Trophoblast cell (in vitro differentiated cells and primary cell): Measurements from ENCODE around the gene TNS1.

Experiments
- DNase-seq, 2 donors: peaks; one replicate each; pipeline ENCODE4 v3.0.0-alpha.2; 2016
- H2AFZ ChIP-seq: 2 replicates; pipeline ENCODE4 v1.6.1; 2013; ENCODE audit warnings: low read length, moderate library complexity, mild to moderate bottlenecking; ENCODE audit not compliant: insufficient read depth, poor library complexity
- H2AK5ac ChIP-seq: 2 replicates; pipeline ENCODE4 v1.6.1; 2013; ENCODE audit warnings: mild to moderate bottlenecking, low read length
- H2BK120ac ChIP-seq: 2 replicates; pipeline ENCODE4 v1.6.1; 2013; ENCODE audit warnings: low read length, mild to moderate bottlenecking, moderate library complexity; ENCODE audit not compliant: insufficient read depth, poor library complexity
- H2BK12ac ChIP-seq: 2 replicates; pipeline ENCODE4 v1.6.1; 2013; ENCODE audit warnings: mild to moderate bottlenecking, low read length, moderate library complexity
- H2BK5ac ChIP-seq: 2 replicates; pipeline ENCODE4 v1.6.1; 2013; ENCODE audit warnings: low read length, low read depth, moderate library complexity, mild to moderate bottlenecking; ENCODE audit not compliant: poor library complexity
- H3K14ac ChIP-seq: 2 replicates; pipeline ENCODE4 v1.6.1; 2013; ENCODE audit warnings: mild to moderate bottlenecking, low read length
- H3K18ac ChIP-seq: 2 replicates; pipeline ENCODE4 v1.6.1; 2013; ENCODE audit warnings: mild to moderate bottlenecking, low read length
- H3K23ac ChIP-seq: 2 replicates; pipeline ENCODE4 v1.6.1; 2013; ENCODE audit warnings: low read length
- H3K27ac ChIP-seq: 2 replicates; pipeline ENCODE4 v1.5.1; 2013; ENCODE audit warnings: low read depth, mild to moderate bottlenecking, inconsistent platforms, low read length, moderate library complexity
- H3K27me3 ChIP-seq: 2 replicates; pipeline ENCODE4 v1.6.1; 2013; ENCODE audit warnings: inconsistent platforms, mild to moderate bottlenecking, low read length, moderate library complexity; ENCODE audit not compliant: insufficient read depth
- H3K36me3 ChIP-seq, 2 experiments: 1 replicate in 1 of 2; 2 replicates in 1 of 2; pipeline ENCODE4 v1.6.1; 2013; ENCODE audit warnings: low read length in 2 of 2, mild to moderate bottlenecking in 2 of 2, moderate library complexity in 1 of 2; ENCODE audit not compliant: insufficient read depth in 2 of 2, control insufficient read depth in 1 of 2
- H3K4ac ChIP-seq: 2 replicates; pipeline ENCODE4 v1.6.1; 2013; ENCODE audit warnings: low read depth, mild to moderate bottlenecking, low read length, moderate library complexity
- H3K4me1 ChIP-seq, 2 experiments: 1 replicate in 1 of 2; 2 replicates in 1 of 2; pipeline ENCODE4 v1.6.1; 2013; ENCODE audit warnings: low read length in 2 of 2, mild to moderate bottlenecking in 2 of 2, moderate library complexity in 1 of 2; ENCODE audit not compliant: insufficient read depth in 2 of 2, control insufficient read depth in 1 of 2
- H3K4me2 ChIP-seq: 2 replicates; pipeline ENCODE4 v1.6.1; 2013; ENCODE audit warnings: inconsistent platforms, mild to moderate bottlenecking, low read length, moderate library complexity
- H3K4me3 ChIP-seq: 2 replicates; pipeline ENCODE4 v1.5.1; 2013; ENCODE audit warnings: mild to moderate bottlenecking, low read depth, low read length, inconsistent platforms
- H3K79me1 ChIP-seq: one replicate; pipeline ENCODE4 v1.6.1; 2013; ENCODE audit warnings: low read length
- H3K79me2 ChIP-seq: 2 replicates; pipeline ENCODE4 v1.6.1; 2013; ENCODE audit warnings: low read length, mild to moderate bottlenecking; ENCODE audit not compliant: control insufficient read depth, insufficient read depth, poor library complexity
- H3K9ac ChIP-seq: 2 replicates; pipeline ENCODE4 v1.6.1; 2013; ENCODE audit warnings: mild to moderate bottlenecking, low read length
- H3K9me3 ChIP-seq: 2 replicates; pipeline ENCODE4 v1.6.1; 2013; ENCODE audit warnings: low read depth, mild to moderate bottlenecking, control low read depth, inconsistent platforms, low read length; ENCODE audit not compliant: insufficient read depth
- H4K12ac ChIP-seq: 2 replicates; pipeline ENCODE4 v1.6.1; 2013; ENCODE audit warnings: low read depth, mild to moderate bottlenecking, low read length, moderate library complexity
- H4K8ac ChIP-seq: 2 replicates; pipeline ENCODE4 v1.6.1; 2013; ENCODE audit warnings: low read depth, mild to moderate bottlenecking, low read length, moderate library complexity
- H4K91ac ChIP-seq: one replicate; pipeline ENCODE4 v1.6.1; 2013; ENCODE audit warnings: low read depth, mild to moderate bottlenecking, low read length, moderate library complexity
- WGBS: extraction: QIAGEN DNeasy Blood & Tissue Kit; methylation state at CpG from one replicate; pipeline ENCODE4 v1.1.7; 2013; ENCODE audit warnings: missing lambda C conversion rate; ENCODE audit not compliant: insufficient read length, insufficient coverage; ENCODE audit errors: extremely low coverage; 5-methylcytosine and 5-hydroxymethylcytosine counted together

The TNS1 gene

DNA sequence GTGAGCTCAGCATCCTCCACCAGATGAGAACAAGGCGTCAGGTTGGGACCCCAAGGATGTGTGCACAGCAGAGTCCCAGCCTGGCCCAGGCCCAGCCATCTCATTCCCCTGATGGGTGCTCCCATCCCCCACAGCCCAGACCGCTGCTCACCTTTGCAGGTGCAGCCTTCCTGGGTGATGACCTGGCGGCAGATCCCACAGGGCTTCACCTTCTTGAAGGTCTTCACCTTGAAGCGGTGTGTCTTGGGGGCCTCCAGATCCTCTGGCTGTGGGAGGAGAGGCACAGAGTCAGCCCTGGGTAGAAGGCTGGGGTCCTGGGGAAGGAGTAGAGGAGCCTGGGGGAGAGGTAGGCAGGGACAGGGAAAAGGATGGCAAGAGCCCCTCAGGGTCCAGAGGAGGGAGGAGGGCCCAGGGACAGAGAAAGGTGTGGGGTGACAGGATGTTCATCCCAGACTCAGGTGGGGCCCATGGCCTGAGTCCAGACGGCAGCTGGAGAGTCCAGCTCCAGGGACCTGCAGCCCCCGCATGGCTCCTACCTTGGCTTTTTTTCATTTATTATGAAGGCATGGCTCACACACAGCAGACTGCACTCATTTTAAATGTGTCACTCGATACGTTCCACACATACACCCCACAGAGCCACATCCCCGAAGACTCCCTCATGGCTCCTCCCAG, 11.9 kb downstream of the TNS1 start:
- no peaks in the 10 kb centered on the region for H3K36me3 ChIP-seq
- H4K12ac ChIP-seq: no peak overlapping the region
- DNase-seq: no peak
- H3K4me1 ChIP-seq: peaks cover 23 to 29% of the 10 kb centered on the region in 2 experiments
- no peak overlapping the region for H2BK5ac ChIP-seq
- H2BK120ac ChIP-seq: no peak overlapping the region
- no peak overlapping the region for H3K9ac ChIP-seq
- no CpG with 5 or more reads among the region's 9 CpGs for WGBS
- H2BK12ac ChIP-seq: no peak overlapping the region
- H3K4me2 ChIP-seq: no peak overlapping the region
- H3K27ac ChIP-seq: no peak overlapping the region
- no peak overlapping the region for H2AK5ac ChIP-seq
- H3K79me1 ChIP-seq: peaks cover 4% of the 10 kb centered on the region
- no peak overlapping the region for H4K91ac ChIP-seq
- no peaks in the 10 kb centered on the region for H3K79me2 ChIP-seq
- no peak overlapping the region for H3K4ac ChIP-seq
- H3K18ac ChIP-seq: no peak overlapping the region
- H3K27me3 ChIP-seq: no peaks in the 10 kb centered on the region
- H3K23ac ChIP-seq: no peak overlapping the region
- H3K4me3 ChIP-seq: no peak overlapping the region
- no peak overlapping the region for H2AFZ ChIP-seq
- peaks cover 7% of the 10 kb centered on the region for H3K9me3 ChIP-seq
- H4K8ac ChIP-seq: no peak overlapping the region
- no peak overlapping the region for H3K14ac ChIP-seq

GRCh38 chr2:217990389-217990788, 12.4 kb downstream of the TNS1 start:
- no peaks in the 10 kb centered on the region for H3K36me3 ChIP-seq
- H3K23ac ChIP-seq: peak overlapping the region; percentile 22
- no peak overlapping the region for H3K4ac ChIP-seq
- peaks cover 3% of the 10 kb centered on the region for H3K79me1 ChIP-seq
- H3K27ac ChIP-seq: no peak overlapping the region
- peaks cover 7% of the 10 kb centered on the region for H3K9me3 ChIP-seq
- no peak overlapping the region for H3K18ac ChIP-seq
- no peak overlapping the region for H4K8ac ChIP-seq
- H4K91ac ChIP-seq: no peak overlapping the region
- H2BK120ac ChIP-seq: no peak overlapping the region
- 100% methylated on average over 1 of the region's 3 CpGs for WGBS
- H3K14ac ChIP-seq: no peak overlapping the region
- H3K4me2 ChIP-seq: no peak overlapping the region
- peak overlapping the region; percentile 47 for H3K4me3 ChIP-seq
- no peak overlapping the region for H3K9ac ChIP-seq
- no peaks in the 10 kb centered on the region for H3K79me2 ChIP-seq
- DNase-seq: no peak
- H2BK5ac ChIP-seq: no peak overlapping the region
- no peaks in the 10 kb centered on the region for H3K27me3 ChIP-seq
- no peak overlapping the region for H2AFZ ChIP-seq
- no peak overlapping the region for H4K12ac ChIP-seq
- peaks cover 18 to 24% of the 10 kb centered on the region in 2 experiments for H3K4me1 ChIP-seq
- no peak overlapping the region for H2AK5ac ChIP-seq
- H2BK12ac ChIP-seq: no peak overlapping the region

DNA sequence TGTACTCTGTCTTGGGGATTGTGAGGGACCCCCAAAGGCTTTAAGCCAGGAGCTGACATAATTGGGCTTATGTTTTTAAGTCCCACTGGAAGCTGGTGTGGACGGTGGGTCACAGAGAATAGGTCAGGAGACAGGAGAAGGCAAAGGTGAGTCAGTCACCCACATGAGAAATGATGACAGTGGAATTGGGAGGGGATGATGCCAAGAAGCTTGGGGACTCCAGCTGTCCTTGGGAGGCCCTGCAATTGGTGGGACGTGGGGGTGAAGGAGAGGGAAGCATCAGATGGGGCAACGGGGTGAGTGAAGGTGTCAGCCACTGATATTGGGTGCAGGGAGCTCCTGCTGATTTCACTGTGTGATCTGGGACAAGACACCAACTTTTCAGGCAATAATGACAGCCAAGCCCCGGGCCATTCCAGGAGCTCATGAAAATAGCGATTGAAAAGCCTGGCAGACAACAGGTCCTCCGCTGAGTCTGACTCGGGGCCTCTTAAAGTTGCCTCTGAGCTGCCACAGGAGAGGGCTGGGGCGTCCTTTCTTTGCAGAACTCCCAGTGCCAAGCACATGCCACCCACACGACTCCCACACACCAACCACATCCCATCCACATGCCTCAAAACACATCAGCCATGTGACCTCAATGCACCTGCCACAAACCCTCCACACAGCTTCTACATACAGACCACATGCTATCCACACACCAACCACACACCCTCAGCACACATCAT, 13.4 kb downstream of the TNS1 start:
- Histone ChIP-seq H2AK5ac (no peak overlapping the region), H3K18ac (no peak overlapping the region), H3K9me3 (peaks cover 7% of the 10 kb centered on the region), H3K23ac (no peak overlapping the region), H3K4me3 (no peak overlapping the region), H4K91ac (no peak overlapping the region), H2BK120ac (no peak overlapping the region), H3K4me2 (no peak overlapping the region), H3K36me3 (no peaks in the 10 kb centered on the region), H2AFZ (no peak overlapping the region), H3K4me1 (peaks cover 13 to 16% of the 10 kb centered on the region in 2 experiments), H3K79me2 (no peaks in the 10 kb centered on the region), H4K12ac (no peak overlapping the region), H4K8ac (no peak overlapping the region), H3K79me1 (peaks cover 3% of the 10 kb centered on the region), H3K14ac (no peak overlapping the region), H3K4ac (no peak overlapping the region), H3K27me3 (no peaks in the 10 kb centered on the region), H2BK5ac (no peak overlapping the region), H3K27ac (no peak overlapping the region), H2BK12ac (no peak overlapping the region), H3K9ac (no peak overlapping the region)
- no CpG with 5 or more reads among the region's 9 CpGs for WGBS
- no peak for DNase-seq

- WGBS: no CpG with 5 or more reads among the region's 4 CpGs
- Histone ChIP-seq H3K18ac (no peak overlapping the region), H4K91ac (no peak overlapping the region)
Measured at GRCh38 chr2:217988840-217989204, 14.0 kb downstream of the TNS1 start.

More at GRCh38 chr2:217988840-217989204, 14.0 kb downstream of the TNS1 start:
- Histone ChIP-seq H3K14ac (no peak overlapping the region), H3K36me3 (no peaks in the 10 kb centered on the region), H3K4me1 (peaks cover 8 to 11% of the 10 kb centered on the region in 2 experiments), H2AFZ (no peak overlapping the region), H3K4me2 (peak overlapping the region; percentile 53), H2AK5ac (no peak overlapping the region), H3K9me3 (peaks cover 7% of the 10 kb centered on the region), H3K23ac (no peak overlapping the region), H3K27me3 (no peaks in the 10 kb centered on the region), H2BK120ac (no peak overlapping the region), H2BK12ac (no peak overlapping the region), H3K9ac (no peak overlapping the region), H4K12ac (no peak overlapping the region), H3K79me1 (peaks cover 2% of the 10 kb centered on the region), H3K27ac (no peak overlapping the region), H2BK5ac (no peak overlapping the region), H3K79me2 (no peaks in the 10 kb centered on the region), H3K4ac (no peak overlapping the region), H3K4me3 (no peak overlapping the region), H4K8ac (no peak overlapping the region)
- peak; percentile 42 to 43 for DNase-seq
